SK-N-SH (cell line): ENCODE measurements around the gene PPDPF. TPM values are rescaled to one million over a fixed set of nuclear protein-coding genes. Genes with fewer than 3 reads are reported as not detected.

Experiments
- CTCF ChIA-PET: fragments of 300-600, 350-600 bp; formaldehyde crosslinking; extraction: SDS; loops from one replicate; lab custom pipeline; 2021; lab: Yijun Ruan, JAX
- POLR2A ChIA-PET: fragments of 350-600 bp; sonication (Branson Sonifier 250); formaldehyde crosslinking; extraction: SDS; loops from one replicate; lab custom pipeline; 2020; ENCODE audit warnings: antibody characterized with exemption, inconsistent platforms; lab: Yijun Ruan, JAX
- DNase-seq: peaks from one replicate; pipeline ENCODE4 v3.0.0; 2012
- H2AFZ ChIP-seq: fragments of 200-600 bp; sonication (generic); 2 replicates; pipeline ENCODE4 v1.8.1; 2016; ENCODE audit warnings: antibody characterized with exemption, mild to moderate bottlenecking, low read depth
- H3F3A ChIP-seq: fragments of 200-600 bp; sonication (generic); replicated peaks from 2 replicates; pipeline ENCODE3; 2016; ENCODE audit warnings: antibody characterized with exemption, mild to moderate bottlenecking; ENCODE audit not compliant: insufficient read depth
- H3K27ac ChIP-seq, 2 experiments: fragments of 200-500 bp in 1 of 2; fragments of 200-600 bp in 1 of 2; sonication (Bioruptor generic) in 1 of 2; sonication (generic), shearing (Covaris generic) in 1 of 2; 2 replicates each; pipeline versions ENCODE4 v1.5.1 to v1.6.1; 2014 to 2016; ENCODE audit warnings: low read depth in 2 of 2, inconsistent platforms in 1 of 2, low read length in 1 of 2, mild to moderate bottlenecking in 1 of 2, mixed read lengths in 1 of 2
- H3K27me3 ChIP-seq: fragments of 200-600 bp; sonication (generic), shearing (Covaris generic); 2 replicates; pipeline ENCODE4 v1.6.1; 2016; ENCODE audit warnings: mixed run types; ENCODE audit not compliant: insufficient read depth
- H3K36me3 ChIP-seq, 2 experiments: fragments of 200-500 bp in 1 of 2; fragments of 200-600 bp in 1 of 2; sonication (Bioruptor generic) in 1 of 2; sonication (generic) in 1 of 2; replicated peaks in 1 of 2; 2 replicates each; pipeline versions ENCODE3 to v1.5.1; 2014 to 2016; ENCODE audit warnings: low read length in 1 of 2, mild to moderate bottlenecking in 1 of 2; ENCODE audit not compliant: insufficient read depth in 2 of 2, control insufficient read depth in 1 of 2
- H3K4me1 ChIP-seq, 2 experiments: fragments of 200-500 bp in 1 of 2; fragments of 200-600 bp in 1 of 2; sonication (Bioruptor generic) in 1 of 2; sonication (generic), shearing (Covaris generic) in 1 of 2; 2 replicates each; pipeline versions ENCODE4 v1.5.1 to v1.6.1; 2014 to 2016; ENCODE audit warnings: low read depth in 1 of 2, low read length in 1 of 2, mixed run types in 1 of 2; ENCODE audit not compliant: insufficient read depth in 2 of 2, control insufficient read depth in 1 of 2
- H3K4me2 ChIP-seq: fragments of 200-600 bp; sonication (generic), shearing (Covaris generic); 2 replicates; pipeline ENCODE4 v1.6.1; 2017; ENCODE audit warnings: mixed run types
- H3K4me3 ChIP-seq, 2 experiments: fragments of 200-500 bp in 1 of 2; fragments of 200-600 bp in 1 of 2; sonication (Bioruptor generic) in 1 of 2; sonication (generic), shearing (Covaris generic) in 1 of 2; 2 replicates each; pipeline versions ENCODE4 v1.5.1 to v1.8.1; 2014 to 2016; ENCODE audit warnings: low read depth in 2 of 2, inconsistent platforms in 1 of 2, low read length in 1 of 2, mild to moderate bottlenecking in 1 of 2, mixed read lengths in 1 of 2, moderate library complexity in 1 of 2
- H3K79me2 ChIP-seq: fragments of 200-600 bp; sonication (generic); 2 replicates; pipeline ENCODE4 v1.8.1; 2017; ENCODE audit warnings: mild to moderate bottlenecking; ENCODE audit not compliant: insufficient read depth
- H3K9ac ChIP-seq: fragments of 200-600 bp; sonication (generic); 2 replicates; pipeline ENCODE4 v1.6.1; 2017; ENCODE audit warnings: mixed run types
- H3K9me2 ChIP-seq: fragments of 200-600 bp; sonication (generic); 2 replicates; pipeline ENCODE4 v1.6.1; 2017; ENCODE audit warnings: mixed run types
- H3K9me3 ChIP-seq: fragments of 200-600 bp; sonication (generic); 2 replicates; pipeline ENCODE4 v1.6.1; 2017; ENCODE audit warnings: mixed run types, mild to moderate bottlenecking, moderate library complexity
- H4K20me1 ChIP-seq: fragments of 200-600 bp; sonication (generic); 2 replicates; pipeline ENCODE4 v1.6.1; 2017; ENCODE audit warnings: mild to moderate bottlenecking, mixed run types; ENCODE audit not compliant: insufficient read depth
- CHD2 ChIP-seq: fragments of 150-350 bp; IDR thresholded peaks from 2 replicates; pipeline ENCODE4 v1.6.1; 2018; ENCODE audit warnings: low read length; ENCODE audit not compliant: partially characterized antibody
- ELF1 ChIP-seq: IDR thresholded peaks from 2 replicates; pipeline ENCODE4 v1.4.0; 2012
- FOXM1 ChIP-seq: IDR thresholded peaks from 2 replicates; pipeline ENCODE4 v1.4.0; 2012; ENCODE audit warnings: low read depth, mild to moderate bottlenecking
- GATA2 ChIP-seq: sonication (generic); formaldehyde crosslinking; IDR thresholded peaks from 2 replicates; pipeline ENCODE4 v1.5.0; 2020; ENCODE audit warnings: mild to moderate bottlenecking, missing genetic modification reagents
- JUND ChIP-seq: IDR thresholded peaks from 2 replicates; pipeline ENCODE4 v1.4.0; 2012
- MEF2A ChIP-seq: IDR thresholded peaks from 2 replicates; pipeline ENCODE4 v1.4.0; 2012; ENCODE audit warnings: low read depth, borderline replicate concordance
- MXI1 ChIP-seq: IDR thresholded peaks from 2 replicates; pipeline ENCODE4 v1.6.1; 2012; ENCODE audit warnings: mild to moderate bottlenecking, low read depth, low read length, improper control_type of control experiment
- NRF1 ChIP-seq: IDR thresholded peaks from 2 replicates; pipeline ENCODE4 v1.6.1; 2012; ENCODE audit warnings: low read depth, mild to moderate bottlenecking, low read length
- POLR2AphosphoS5 ChIP-seq: IDR thresholded peaks from 2 replicates; pipeline ENCODE4 v1.6.1; 2012; ENCODE audit warnings: low read depth, low read length
- RAD21 ChIP-seq: IDR thresholded peaks from 2 replicates; pipeline ENCODE4 v1.6.1; 2012; ENCODE audit warnings: mild to moderate bottlenecking, low read length
- RCOR1 ChIP-seq: fragments of 150-350 bp; IDR thresholded peaks from 2 replicates; pipeline ENCODE4 v1.6.1; 2017; ENCODE audit warnings: antibody characterized with exemption, low read length
- RFX5 ChIP-seq: IDR thresholded peaks from 2 replicates; pipeline ENCODE4 v1.6.1; 2012; ENCODE audit warnings: mild to moderate bottlenecking, improper control_type of control experiment, low read length
- RXRA ChIP-seq: IDR thresholded peaks from 2 replicates; pipeline ENCODE4 v1.4.0; 2012; ENCODE audit warnings: low read depth, mild to moderate bottlenecking, borderline replicate concordance
- SMC3 ChIP-seq: IDR thresholded peaks from 2 replicates; pipeline ENCODE4 v1.6.1; 2012; ENCODE audit warnings: low read depth, low read length, improper control_type of control experiment
- TCF12 ChIP-seq: IDR thresholded peaks from 2 replicates; pipeline ENCODE4 v1.4.0; 2012
- TEAD4 ChIP-seq: IDR thresholded peaks from 2 replicates; pipeline ENCODE4 v1.4.0; 2012; ENCODE audit warnings: mild to moderate bottlenecking, borderline replicate concordance; ENCODE audit not compliant: insufficient read depth
- YY1 ChIP-seq: IDR thresholded peaks from 2 replicates; pipeline ENCODE4 v1.4.0; 2012; ENCODE audit warnings: low read depth, mild to moderate bottlenecking
- WGBS: methylation state at CpG from one replicate; pipeline ENCODE4 v1.1.6; 2017; ENCODE audit warnings: low lambda C conversion rate; 5-methylcytosine and 5-hydroxymethylcytosine counted together
- polyA plus RNA-seq, 3 experiments: library from polyadenylated mRNA; depleted of rRNA; stranded (reverse); fragments of >200 nt; gene quantifications; 2 replicates each; pipeline ENCODE4 v1.2.3, GENCODE V29; 2012
- TF ChIP-seq, protein P1 (sequence below): fragments of 150-350 bp; IDR thresholded peaks from 2 replicates; pipeline ENCODE4 v1.6.1; 2017; ENCODE audit warnings: antibody characterized with exemption, low read length, low read depth, borderline replicate concordance
- TF ChIP-seq, protein P2 (sequence below): IDR thresholded peaks from 2 replicates; pipeline ENCODE4 v1.6.1; 2012; ENCODE audit warnings: mild to moderate bottlenecking, low read depth, low read length, moderate library complexity
- TF ChIP-seq, protein P3 (sequence below): IDR thresholded peaks from 2 replicates; pipeline ENCODE4 v1.4.0; 2012; ENCODE audit warnings: low read depth, borderline replicate concordance
- TF ChIP-seq, protein P4 (sequence below): IDR thresholded peaks from 2 replicates; pipeline ENCODE4 v1.4.0; 2012; ENCODE audit warnings: low read depth
- TF ChIP-seq, protein P5 (sequence below): fragments of 200-600 bp; sonication (generic); IDR thresholded peaks from 2 replicates; pipeline ENCODE4 v1.6.1; 2017; ENCODE audit warnings: antibody characterized with exemption, mild to moderate bottlenecking, moderate library complexity

The PPDPF gene
- polyA plus RNA-seq, 1 of the 3 experiments (the other 2 are of a cell fraction), result 71.4 TPM

DNA sequence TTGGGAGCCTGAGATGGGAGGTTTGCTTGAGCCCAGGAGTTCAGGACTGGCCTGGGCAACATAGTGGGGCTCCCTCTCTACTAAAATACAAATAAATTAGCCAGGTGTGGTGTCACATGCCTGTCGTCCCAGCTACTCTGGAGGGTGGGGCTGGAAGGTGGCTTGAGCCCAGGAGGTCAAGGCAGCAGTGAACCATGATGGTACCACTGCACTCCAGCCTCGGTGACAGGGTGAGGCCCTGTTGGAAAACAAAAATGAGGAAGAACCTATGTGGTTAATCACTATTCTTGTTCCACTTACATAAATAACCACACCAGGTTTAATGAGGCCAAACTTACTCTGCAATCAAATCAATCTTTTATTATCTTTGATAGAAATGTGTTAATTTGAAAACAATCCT lies 5.4 kb downstream of the PPDPF start:
- Histone ChIP-seq H3K27me3 (no peaks in the 10 kb centered on the region), H4K20me1 (peaks cover 42% of the 10 kb centered on the region), H3K9me2 (no peaks in the 10 kb centered on the region), H2AFZ (no peak overlapping the region), H3K4me1 (peaks cover 4 to 13% of the 10 kb centered on the region in 2 experiments; a peak in 3 of 4 replicates), H3K9ac (no peak overlapping the region), H3K4me2 (no peak overlapping the region), H3K27ac (no peak overlapping the region), H3F3A (peaks cover 41% of the 10 kb centered on the region), H3K79me2 (peaks cover 22% of the 10 kb centered on the region), H3K4me3 (no peak overlapping the region), H3K9me3 (no peaks in the 10 kb centered on the region), H3K36me3 (peaks cover 13 to 19% of the 10 kb centered on the region in 2 experiments)
- TF ChIP-seq ELF1 (no peak), MEF2A (no peak)
- ChIA-PET CTCF (interaction anchor here (1.2 kb wide), 1 partner anchor 29 kb away, joined by 4 read pairs; no protein-coding TSS in a partner anchor), POLR2A (no interaction called here)
- DNase-seq, result no peak
- WGBS, result 31% methylated on average over 2 of the region's 2 CpGs

DNA sequence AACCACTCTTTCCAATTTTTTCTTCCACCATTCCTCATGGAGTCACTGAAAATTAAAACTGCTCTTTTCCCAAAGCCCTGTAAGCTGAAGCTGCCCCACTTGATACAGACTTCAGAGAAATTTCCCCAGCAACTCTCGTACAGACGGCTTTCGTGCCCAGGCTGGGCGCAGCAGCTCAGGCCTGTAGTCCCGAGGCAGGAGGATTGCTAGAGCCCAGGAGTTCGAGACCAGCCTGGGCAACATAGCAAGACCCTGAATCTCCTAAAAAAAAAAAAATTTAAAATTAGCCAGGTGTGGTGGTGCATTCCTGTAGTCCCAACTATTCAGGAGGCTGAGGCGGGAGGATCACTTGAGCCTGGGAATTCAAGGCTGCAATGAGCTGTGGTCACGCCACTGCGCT lies 6.6 kb downstream of the PPDPF start:
- no peak overlapping the region for H3K9ac ChIP-seq
- peaks cover 41% of the 10 kb centered on the region for H3F3A ChIP-seq
- no peaks in the 10 kb centered on the region for H3K9me2 ChIP-seq
- H3K27ac ChIP-seq, result no peak overlapping the region
- H2AFZ ChIP-seq, result no peak overlapping the region
- peaks cover 1 to 5% of the 10 kb centered on the region in 2 experiments; a peak in 3 of 4 replicates for H3K4me1 ChIP-seq
- TF ChIP-seq YY1 (no peak), FOXM1 (no peak), RCOR1 (no peak), CHD2 (no peak), RFX5 (no peak), TEAD4 (no peak), RAD21 (no peak), RXRA (no peak), NRF1 (no peak), JUND (no peak), POLR2AphosphoS5 (no peak), GATA2 (CRISPR knock-in tag) (no peak), SMC3 (no peak), TCF12 (no peak), MXI1 (no peak)
- TF ChIP-seq, protein P1, sequence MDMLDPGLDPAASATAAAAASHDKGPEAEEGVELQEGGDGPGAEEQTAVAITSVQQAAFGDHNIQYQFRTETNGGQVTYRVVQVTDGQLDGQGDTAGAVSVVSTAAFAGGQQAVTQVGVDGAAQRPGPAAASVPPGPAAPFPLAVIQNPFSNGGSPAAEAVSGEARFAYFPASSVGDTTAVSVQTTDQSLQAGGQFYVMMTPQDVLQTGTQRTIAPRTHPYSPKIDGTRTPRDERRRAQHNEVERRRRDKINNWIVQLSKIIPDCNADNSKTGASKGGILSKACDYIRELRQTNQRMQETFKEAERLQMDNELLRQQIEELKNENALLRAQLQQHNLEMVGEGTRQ, result no peak
- TF ChIP-seq, protein P2, sequence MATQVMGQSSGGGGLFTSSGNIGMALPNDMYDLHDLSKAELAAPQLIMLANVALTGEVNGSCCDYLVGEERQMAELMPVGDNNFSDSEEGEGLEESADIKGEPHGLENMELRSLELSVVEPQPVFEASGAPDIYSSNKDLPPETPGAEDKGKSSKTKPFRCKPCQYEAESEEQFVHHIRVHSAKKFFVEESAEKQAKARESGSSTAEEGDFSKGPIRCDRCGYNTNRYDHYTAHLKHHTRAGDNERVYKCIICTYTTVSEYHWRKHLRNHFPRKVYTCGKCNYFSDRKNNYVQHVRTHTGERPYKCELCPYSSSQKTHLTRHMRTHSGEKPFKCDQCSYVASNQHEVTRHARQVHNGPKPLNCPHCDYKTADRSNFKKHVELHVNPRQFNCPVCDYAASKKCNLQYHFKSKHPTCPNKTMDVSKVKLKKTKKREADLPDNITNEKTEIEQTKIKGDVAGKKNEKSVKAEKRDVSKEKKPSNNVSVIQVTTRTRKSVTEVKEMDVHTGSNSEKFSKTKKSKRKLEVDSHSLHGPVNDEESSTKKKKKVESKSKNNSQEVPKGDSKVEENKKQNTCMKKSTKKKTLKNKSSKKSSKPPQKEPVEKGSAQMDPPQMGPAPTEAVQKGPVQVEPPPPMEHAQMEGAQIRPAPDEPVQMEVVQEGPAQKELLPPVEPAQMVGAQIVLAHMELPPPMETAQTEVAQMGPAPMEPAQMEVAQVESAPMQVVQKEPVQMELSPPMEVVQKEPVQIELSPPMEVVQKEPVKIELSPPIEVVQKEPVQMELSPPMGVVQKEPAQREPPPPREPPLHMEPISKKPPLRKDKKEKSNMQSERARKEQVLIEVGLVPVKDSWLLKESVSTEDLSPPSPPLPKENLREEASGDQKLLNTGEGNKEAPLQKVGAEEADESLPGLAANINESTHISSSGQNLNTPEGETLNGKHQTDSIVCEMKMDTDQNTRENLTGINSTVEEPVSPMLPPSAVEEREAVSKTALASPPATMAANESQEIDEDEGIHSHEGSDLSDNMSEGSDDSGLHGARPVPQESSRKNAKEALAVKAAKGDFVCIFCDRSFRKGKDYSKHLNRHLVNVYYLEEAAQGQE, result no peak
- TF ChIP-seq, protein P3, sequence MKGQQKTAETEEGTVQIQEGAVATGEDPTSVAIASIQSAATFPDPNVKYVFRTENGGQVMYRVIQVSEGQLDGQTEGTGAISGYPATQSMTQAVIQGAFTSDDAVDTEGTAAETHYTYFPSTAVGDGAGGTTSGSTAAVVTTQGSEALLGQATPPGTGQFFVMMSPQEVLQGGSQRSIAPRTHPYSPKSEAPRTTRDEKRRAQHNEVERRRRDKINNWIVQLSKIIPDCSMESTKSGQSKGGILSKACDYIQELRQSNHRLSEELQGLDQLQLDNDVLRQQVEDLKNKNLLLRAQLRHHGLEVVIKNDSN, result no peak
- TF ChIP-seq, protein P4, sequence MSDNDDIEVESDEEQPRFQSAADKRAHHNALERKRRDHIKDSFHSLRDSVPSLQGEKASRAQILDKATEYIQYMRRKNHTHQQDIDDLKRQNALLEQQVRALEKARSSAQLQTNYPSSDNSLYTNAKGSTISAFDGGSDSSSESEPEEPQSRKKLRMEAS, result no peak
- TF ChIP-seq, protein P5, sequence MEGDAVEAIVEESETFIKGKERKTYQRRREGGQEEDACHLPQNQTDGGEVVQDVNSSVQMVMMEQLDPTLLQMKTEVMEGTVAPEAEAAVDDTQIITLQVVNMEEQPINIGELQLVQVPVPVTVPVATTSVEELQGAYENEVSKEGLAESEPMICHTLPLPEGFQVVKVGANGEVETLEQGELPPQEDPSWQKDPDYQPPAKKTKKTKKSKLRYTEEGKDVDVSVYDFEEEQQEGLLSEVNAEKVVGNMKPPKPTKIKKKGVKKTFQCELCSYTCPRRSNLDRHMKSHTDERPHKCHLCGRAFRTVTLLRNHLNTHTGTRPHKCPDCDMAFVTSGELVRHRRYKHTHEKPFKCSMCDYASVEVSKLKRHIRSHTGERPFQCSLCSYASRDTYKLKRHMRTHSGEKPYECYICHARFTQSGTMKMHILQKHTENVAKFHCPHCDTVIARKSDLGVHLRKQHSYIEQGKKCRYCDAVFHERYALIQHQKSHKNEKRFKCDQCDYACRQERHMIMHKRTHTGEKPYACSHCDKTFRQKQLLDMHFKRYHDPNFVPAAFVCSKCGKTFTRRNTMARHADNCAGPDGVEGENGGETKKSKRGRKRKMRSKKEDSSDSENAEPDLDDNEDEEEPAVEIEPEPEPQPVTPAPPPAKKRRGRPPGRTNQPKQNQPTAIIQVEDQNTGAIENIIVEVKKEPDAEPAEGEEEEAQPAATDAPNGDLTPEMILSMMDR, result no peak
- peaks cover 11% of the 10 kb centered on the region for H3K79me2 ChIP-seq
- H3K9me3 ChIP-seq, result no peaks in the 10 kb centered on the region
- 90% methylated on average over 9 of the region's 9 CpGs for WGBS
- H4K20me1 ChIP-seq, result peaks cover 32% of the 10 kb centered on the region
- ChIA-PET CTCF (interaction anchor here (0.9 to 5.2 kb wide), 5 partner anchors 12 to 453 kb away, joined by 3 to 25 read pairs (median 3); no protein-coding TSS in a partner anchor), POLR2A (interaction anchor here (0.6 to 0.9 kb wide), 3 partner anchors 25 to 215 kb away, joined by 3 to 6 read pairs (median 3); no protein-coding TSS in a partner anchor)
- peaks cover 10 to 17% of the 10 kb centered on the region in 2 experiments for H3K36me3 ChIP-seq
- no peak overlapping the region for H3K4me2 ChIP-seq
- no peak for DNase-seq
- no peak overlapping the region for H3K4me3 ChIP-seq
- H3K27me3 ChIP-seq, result no peaks in the 10 kb centered on the region
